Activated CD8-positive, alpha-beta memory T cell treated with anti-CD3 and anti-CD28 coated beads, Interleukin-2, amount 50 U/mL, for 24 hours (primary cell): Measurements from ENCODE around the gene SLC5A10.
"Not testable (repeated sequence)": the region's sequence is repeated elsewhere in the genome, so short reads cannot be mapped to it uniquely, and the experiment has no call there.

ENCODE experiments used
- DNase-seq: peaks from one replicate; pipeline ENCODE4 v3.0.0-alpha.2; 2020; ENCODE audit errors: extremely low read depth

SLC5A10 gene

GRCh38 chr17:18947866-18948265 is 4.1 kb upstream of the SLC5A10 start:
- no peak for DNase-seq

GRCh38 chr17:18948476-18949006 is 3.4 kb upstream of the SLC5A10 start:
- DNase-seq: no peak

GRCh38 chr17:18949566-18949965 is 2.4 kb upstream of the SLC5A10 start:
- DNase-seq: no peak

- no peak for DNase-seq
Observed at GRCh38 chr17:18950346-18950745, 1.6 kb upstream of the SLC5A10 start.

DNA sequence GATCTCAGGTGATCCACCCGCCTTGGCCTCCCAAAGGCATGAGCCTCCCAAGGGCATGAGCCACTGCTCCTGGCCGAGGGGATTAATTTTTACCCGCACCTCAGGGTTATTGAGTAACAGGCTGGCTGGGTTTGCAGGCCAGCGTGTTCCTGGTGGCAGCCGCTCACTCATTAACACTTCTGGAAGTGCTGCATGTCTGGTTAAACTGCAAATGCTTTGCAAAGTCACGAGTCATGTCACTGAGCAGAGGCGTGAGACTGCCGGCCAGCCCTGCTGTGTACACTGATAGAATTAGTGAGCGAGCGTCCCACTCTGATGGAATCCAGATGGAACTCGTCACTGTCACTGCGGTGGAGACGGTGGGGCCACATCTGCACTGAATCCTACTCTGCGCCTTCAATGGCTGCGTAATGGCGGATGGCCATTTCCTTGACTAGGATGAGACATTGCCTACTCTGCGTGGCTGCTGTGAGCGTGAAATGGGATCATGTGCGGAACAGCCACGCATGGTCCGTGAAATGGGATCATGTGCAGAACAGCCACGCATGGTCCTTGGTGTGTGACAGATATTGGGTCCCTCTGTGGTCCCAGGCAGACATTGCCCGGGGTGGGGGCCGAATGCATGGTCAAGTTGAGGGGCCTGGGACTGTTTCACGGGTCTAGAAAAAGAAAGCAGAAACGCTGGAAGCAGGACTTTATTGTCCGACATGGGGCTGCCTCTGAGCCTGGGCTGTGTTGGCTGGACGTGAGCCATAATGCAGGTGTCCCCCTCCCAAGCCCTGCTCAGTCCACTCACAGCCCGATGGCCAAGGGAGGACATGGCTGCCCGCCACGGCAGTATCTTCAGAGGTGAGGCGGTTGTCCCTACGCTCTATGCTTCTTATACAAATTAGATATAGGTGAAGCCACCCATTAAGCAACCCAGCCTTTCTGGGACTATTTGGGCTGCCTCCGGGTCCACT is 740 bp upstream of the SLC5A10 start:
- no peak for DNase-seq

GRCh38 chr17:18953231-18953728 is 1.3 kb downstream of the SLC5A10 start:
- DNase-seq: no peak

GRCh38 chr17:18954321-18954720 is 2.4 kb downstream of the SLC5A10 start:
- DNase-seq: no peak

- DNase-seq: no peak
Observed at GRCh38 chr17:18955009-18955408, 3.0 kb downstream of the SLC5A10 start.

DNA sequence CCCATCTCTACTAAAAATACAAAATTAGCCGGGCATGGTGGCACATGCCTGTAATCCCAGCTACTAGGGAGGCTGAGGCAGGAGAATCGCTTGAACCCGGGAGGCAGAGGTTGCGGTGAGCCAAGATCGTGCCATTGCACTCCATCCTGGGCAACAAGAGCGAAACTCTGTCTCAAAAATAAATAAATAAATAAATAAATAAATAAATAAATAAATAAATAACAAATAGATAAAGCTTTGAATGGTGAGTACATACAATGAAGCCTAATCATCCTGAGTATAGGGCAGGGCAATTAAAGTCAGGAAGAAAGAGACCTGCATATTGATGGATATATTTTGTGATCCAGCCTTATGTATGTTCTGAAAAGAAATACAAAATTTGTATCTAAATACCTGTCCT is 4.1 kb downstream of the SLC5A10 start:
- DNase-seq: not testable (repeated sequence)

- no peak for DNase-seq
Observed at GRCh38 chr17:18956581-18956980, 4.6 kb downstream of the SLC5A10 start.

- DNase-seq: no peak
Observed at GRCh38 chr17:18957831-18958230, 5.9 kb downstream of the SLC5A10 start.

GRCh38 chr17:18958611-18959010 is 6.6 kb downstream of the SLC5A10 start:
- no peak for DNase-seq

DNA sequence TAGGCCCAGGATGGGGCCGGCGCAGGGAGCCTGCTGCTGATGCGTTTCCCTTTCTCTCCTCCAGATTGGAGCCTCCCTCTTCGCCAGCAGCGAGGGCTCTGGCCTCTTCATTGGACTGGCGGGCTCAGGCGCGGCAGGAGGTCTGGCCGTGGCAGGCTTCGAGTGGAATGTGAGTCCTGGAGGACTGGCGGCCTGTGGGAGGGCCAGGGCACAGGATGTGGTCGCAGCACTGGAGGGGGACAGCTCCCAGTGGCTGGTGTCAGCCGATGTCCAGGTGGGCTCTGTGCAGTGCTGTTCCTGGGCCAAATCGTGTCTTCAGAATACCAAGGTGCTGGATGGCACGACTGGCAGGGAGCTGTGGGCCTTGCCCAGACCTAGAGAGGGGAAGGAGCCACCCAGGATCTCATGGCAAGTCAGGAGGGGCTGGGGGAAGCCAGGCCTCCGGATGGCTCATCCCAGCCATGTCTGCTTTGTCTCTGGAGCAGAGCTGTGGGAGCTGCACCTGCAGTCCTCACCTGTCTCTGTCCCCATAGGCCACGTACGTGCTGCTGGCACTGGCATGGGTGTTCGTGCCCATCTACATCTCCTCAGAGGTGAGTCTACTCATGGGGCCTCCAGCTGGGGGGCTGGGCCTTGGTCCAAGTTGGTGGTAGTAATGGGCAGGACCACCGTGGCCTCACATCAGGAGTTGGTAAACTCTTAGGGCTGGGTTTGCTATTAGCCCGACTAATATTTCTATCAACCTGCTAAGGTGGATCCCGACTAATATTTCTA is 7.3 kb downstream of the SLC5A10 start:
- DNase-seq: no peak

DNA sequence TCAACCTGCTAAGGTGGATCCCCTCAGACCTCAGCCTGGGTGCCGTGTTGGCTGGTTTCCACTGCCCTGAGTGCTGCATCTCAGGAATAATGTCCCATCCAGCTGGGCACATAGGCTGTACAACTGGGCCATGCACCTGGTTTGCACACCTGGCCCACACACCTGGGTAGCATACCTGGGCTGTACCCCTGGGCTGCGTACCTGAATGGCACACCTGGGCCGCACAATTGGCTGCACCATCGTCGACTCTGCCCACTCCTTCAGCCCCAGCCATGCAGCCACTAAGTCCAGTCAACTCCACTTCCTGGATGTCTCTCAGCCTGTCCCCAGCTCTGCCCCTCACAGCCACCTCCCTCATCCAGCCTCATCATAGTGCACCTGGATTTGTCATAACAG is 7.9 kb downstream of the SLC5A10 start:
- no peak for DNase-seq

- DNase-seq: no peak
Observed at GRCh38 chr17:18960241-18960665, 8.3 kb downstream of the SLC5A10 start.

DNA sequence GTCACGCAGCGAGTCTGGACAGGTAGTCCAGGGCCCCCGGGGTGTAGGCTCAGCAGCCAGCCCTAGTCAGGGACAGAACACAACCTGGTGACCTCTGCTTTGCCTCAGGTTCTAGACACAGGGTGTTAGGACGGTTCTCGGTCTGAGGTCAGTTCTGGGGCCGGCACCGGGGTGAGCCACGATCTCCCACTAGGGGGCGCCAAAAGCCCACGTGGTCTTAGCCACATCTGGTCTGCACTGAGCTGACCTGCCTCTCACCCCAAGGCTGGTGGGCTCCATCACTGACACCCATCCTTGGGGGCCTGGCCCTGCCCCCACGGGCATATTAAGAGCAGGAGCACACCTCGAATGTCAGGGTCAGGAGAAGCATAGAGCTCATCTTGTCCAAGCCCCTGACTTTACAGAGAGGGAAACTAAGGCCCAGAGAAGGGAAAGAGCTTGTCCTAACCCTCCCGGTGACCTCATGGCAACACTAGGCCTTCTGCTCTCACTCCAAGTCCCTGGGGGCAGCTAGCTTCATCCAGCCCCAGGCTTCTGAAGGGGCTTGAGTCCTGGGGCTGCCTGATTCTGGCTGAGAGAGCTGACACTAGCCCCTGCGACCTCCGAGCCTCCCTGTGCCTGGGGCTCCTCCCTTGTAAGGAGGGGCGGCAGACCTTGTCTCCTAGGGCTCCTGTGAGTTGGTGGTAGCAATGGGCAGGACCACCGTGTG is 9.0 kb downstream of the SLC5A10 start:
- DNase-seq: peak; percentile 64

- no peak for DNase-seq
Observed at GRCh38 chr17:18961634-18962493, 9.9 kb downstream of the SLC5A10 start.

GRCh38 chr17:18962494-18962815 is 10.5 kb downstream of the SLC5A10 start:
- no peak for DNase-seq

DNA sequence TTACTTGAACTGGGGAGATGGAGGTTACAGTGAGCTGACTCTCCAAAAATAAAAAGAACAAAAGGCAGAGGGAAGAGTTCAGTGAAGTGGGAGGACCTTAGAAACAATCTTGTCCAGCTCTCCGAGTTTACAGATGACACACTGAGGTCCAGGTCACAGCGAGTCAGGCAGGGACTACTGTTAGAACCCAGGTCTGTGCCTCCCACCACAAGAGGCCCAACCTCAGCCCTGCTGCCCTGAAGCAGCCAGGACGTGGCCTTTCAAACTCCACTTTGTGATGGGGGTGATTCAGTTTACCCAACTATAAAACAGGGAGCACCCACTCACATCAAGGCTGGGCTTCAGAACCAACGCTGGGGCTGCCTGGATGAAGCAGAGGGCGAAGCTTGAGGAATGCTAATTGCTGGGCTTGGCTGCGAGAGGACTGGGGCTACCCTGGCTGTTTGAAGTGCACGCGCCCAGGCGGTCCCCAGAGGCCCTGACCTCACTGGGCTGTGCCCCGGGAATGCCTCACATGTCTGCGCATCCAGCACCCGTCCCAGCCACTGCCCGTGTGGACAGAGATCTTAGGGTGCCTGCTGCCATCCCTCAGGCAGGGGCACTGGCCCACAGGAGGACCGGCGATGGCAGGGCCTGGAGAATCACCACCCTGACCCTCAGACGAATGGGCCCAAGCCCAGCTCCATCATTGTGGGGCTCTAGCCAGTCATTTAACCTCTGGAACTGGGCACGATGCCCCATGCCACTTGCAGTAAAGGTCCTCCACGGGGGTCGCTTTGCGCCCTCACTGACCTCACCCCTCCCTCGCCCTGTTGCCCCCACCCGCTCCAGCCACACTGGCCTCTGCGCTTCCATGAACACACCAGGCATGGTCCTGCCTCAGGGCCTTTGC is 11.4 kb downstream of the SLC5A10 start:
- no peak for DNase-seq

- no peak for DNase-seq
Observed at GRCh38 chr17:18964018-18964351, 12.0 kb downstream of the SLC5A10 start.
